ENCODE data around the gene SLC22A5.

The SLC22A5 gene

GRCh38 chr5:132389585-132390286 is 20.2 kb downstream of the SLC22A5 start:
- in situ Hi-C loops (cut with MboI; ENCODE audit: low pct_unique_long_range_greater_than_20kb, low sequenced_read_pairs, unreplicated experiment): loop anchor here (10.0 kb wide), 2 partner anchors 105 to 435 kb away; partner anchors contain the start of gene IRF1
- TF ChIP-seq, protein P1, sequence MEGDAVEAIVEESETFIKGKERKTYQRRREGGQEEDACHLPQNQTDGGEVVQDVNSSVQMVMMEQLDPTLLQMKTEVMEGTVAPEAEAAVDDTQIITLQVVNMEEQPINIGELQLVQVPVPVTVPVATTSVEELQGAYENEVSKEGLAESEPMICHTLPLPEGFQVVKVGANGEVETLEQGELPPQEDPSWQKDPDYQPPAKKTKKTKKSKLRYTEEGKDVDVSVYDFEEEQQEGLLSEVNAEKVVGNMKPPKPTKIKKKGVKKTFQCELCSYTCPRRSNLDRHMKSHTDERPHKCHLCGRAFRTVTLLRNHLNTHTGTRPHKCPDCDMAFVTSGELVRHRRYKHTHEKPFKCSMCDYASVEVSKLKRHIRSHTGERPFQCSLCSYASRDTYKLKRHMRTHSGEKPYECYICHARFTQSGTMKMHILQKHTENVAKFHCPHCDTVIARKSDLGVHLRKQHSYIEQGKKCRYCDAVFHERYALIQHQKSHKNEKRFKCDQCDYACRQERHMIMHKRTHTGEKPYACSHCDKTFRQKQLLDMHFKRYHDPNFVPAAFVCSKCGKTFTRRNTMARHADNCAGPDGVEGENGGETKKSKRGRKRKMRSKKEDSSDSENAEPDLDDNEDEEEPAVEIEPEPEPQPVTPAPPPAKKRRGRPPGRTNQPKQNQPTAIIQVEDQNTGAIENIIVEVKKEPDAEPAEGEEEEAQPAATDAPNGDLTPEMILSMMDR (IDR thresholded peaks at IDR 0.05; ENCODE audit: extremely low read depth, insufficient read depth, missing control alignments): no peak
- DNase-seq (ENCODE audit: low spot score): no peak

DNA sequence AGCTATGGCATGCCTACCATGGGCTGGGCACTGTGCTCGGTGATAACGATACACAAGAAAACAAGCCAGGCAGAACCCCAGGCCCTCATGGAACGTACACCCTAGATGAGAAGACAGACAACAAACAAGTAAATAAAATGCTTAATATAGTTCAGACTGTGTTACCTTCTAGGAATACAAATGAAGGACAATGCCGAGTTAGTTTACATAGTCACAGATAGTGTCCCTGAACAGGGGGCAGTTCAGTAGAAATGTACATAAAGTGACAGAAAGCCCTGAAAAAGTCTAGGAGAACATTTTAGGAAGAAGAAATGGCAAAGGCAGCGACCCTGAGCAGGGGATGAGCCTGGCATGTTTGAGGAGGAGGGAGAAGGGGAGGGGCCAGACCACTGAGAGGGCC is 21.7 kb downstream of the SLC22A5 start:
- TF ChIP-seq, protein P1 (IDR thresholded peaks at IDR 0.05; ENCODE audit: extremely low read depth, insufficient read depth, missing control alignments): no peak
- DNase-seq (ENCODE audit: low spot score): no peak
- in situ Hi-C loops (cut with MboI; ENCODE audit: low pct_unique_long_range_greater_than_20kb, low sequenced_read_pairs, unreplicated experiment): no loop called here

GRCh38 chr5:132391870-132392269 is 22.4 kb downstream of the SLC22A5 start:
- TF ChIP-seq, protein P1 (IDR thresholded peaks at IDR 0.05; ENCODE audit: extremely low read depth, insufficient read depth, missing control alignments): no peak
- in situ Hi-C loops (cut with MboI; ENCODE audit: low pct_unique_long_range_greater_than_20kb, low sequenced_read_pairs, unreplicated experiment): no loop called here
- DNase-seq (ENCODE audit: low spot score): no peak

- in situ Hi-C loops (cut with MboI; ENCODE audit: low pct_unique_long_range_greater_than_20kb, low sequenced_read_pairs, unreplicated experiment): no loop called here
- TF ChIP-seq, protein P1 (IDR thresholded peaks at IDR 0.05; ENCODE audit: extremely low read depth, insufficient read depth, missing control alignments): no peak
- DNase-seq (ENCODE audit: low spot score): no peak
These were observed 22.9 kb downstream of the SLC22A5 start for GRCh38 chr5:132392411-132392810.

GRCh38 chr5:132392978-132393825 is 23.7 kb downstream of the SLC22A5 start:
- in situ Hi-C loops (cut with MboI; ENCODE audit: low pct_unique_long_range_greater_than_20kb, low sequenced_read_pairs, unreplicated experiment): no loop called here
- TF ChIP-seq, protein P1 (IDR thresholded peaks at IDR 0.05; ENCODE audit: extremely low read depth, insufficient read depth, missing control alignments): no peak
- no peak for DNase-seq (ENCODE audit: low spot score)

GRCh38 chr5:132394667-132395259 is 25.3 kb downstream of the SLC22A5 start:
- in situ Hi-C loops (cut with MboI; ENCODE audit: low pct_unique_long_range_greater_than_20kb, low sequenced_read_pairs, unreplicated experiment): no loop called here
- TF ChIP-seq, protein P1 (IDR thresholded peaks at IDR 0.05; ENCODE audit: extremely low read depth, insufficient read depth, missing control alignments): no peak
- peak; percentile 36 for DNase-seq (ENCODE audit: low spot score)
